Endothelial cell of hepatic sinusoid (primary cell): ENCODE measurements around the gene CARD16.
"Not testable (repeated sequence)": the region's sequence is repeated elsewhere in the genome, so short reads cannot be mapped to it uniquely, and the experiment has no call there.

Source experiments
- in situ Hi-C: cut with HindIII; loops from 2 replicates; pipeline ENCODE4 v1.10.0; 2017; ENCODE audit warnings: low sequenced_read_pairs

CARD16 gene

GRCh38 chr11:105044557-105045524 is at the start of gene CARD16:
TSS of gene CARD16 (minus strand) at chr11:105045335. CDS start at chr11:105045297, 38 bp downstream.
- in situ Hi-C loops, result loop anchor here (5.0 kb wide), 1 partner anchor 78 kb away; the partner anchor contains the start of gene CASP4

GRCh38 chr11:105092256-105093239 is 47.4 kb upstream of the CARD16 start:
- in situ Hi-C loops, result no loop called here

GRCh38 chr11:105081412-105082150 is 36.4 kb upstream of the CARD16 start:
- in situ Hi-C loops, result no loop called here

GRCh38 chr11:105080171-105080906 is 35.2 kb upstream of the CARD16 start:
- in situ Hi-C loops, result not testable (repeated sequence)

GRCh38 chr11:105078283-105078682 is 33.1 kb upstream of the CARD16 start:
- in situ Hi-C loops, result no loop called here

GRCh38 chr11:105077141-105077790 is 32.1 kb upstream of the CARD16 start:
- in situ Hi-C loops, result not testable (repeated sequence)

GRCh38 chr11:105074166-105074530 is 29.0 kb upstream of the CARD16 start:
- in situ Hi-C loops, result no loop called here

- in situ Hi-C loops, result no loop called here
These were observed 28.5 kb upstream of the CARD16 start for GRCh38 chr11:105073456-105074165.

GRCh38 chr11:105072080-105072479 is 26.9 kb upstream of the CARD16 start:
- in situ Hi-C loops, result not testable (repeated sequence)

GRCh38 chr11:105071089-105071732 is 26.1 kb upstream of the CARD16 start:
- in situ Hi-C loops, result no loop called here

GRCh38 chr11:105070306-105070705 is 25.2 kb upstream of the CARD16 start:
- in situ Hi-C loops, result no loop called here

GRCh38 chr11:105069749-105070148 is 24.6 kb upstream of the CARD16 start:
- in situ Hi-C loops, result not testable (repeated sequence)

- in situ Hi-C loops, result not testable (repeated sequence)
These were observed 18.3 kb upstream of the CARD16 start for GRCh38 chr11:105063245-105063941.

- in situ Hi-C loops, result no loop called here
These were observed 12.3 kb upstream of the CARD16 start for GRCh38 chr11:105057432-105057831.

GRCh38 chr11:105056446-105056845 is 11.3 kb upstream of the CARD16 start:
- in situ Hi-C loops, result no loop called here

- in situ Hi-C loops, result no loop called here
These were observed 9.8 kb upstream of the CARD16 start for GRCh38 chr11:105054723-105055493.

- in situ Hi-C loops, result no loop called here
These were observed 7.4 kb upstream of the CARD16 start for GRCh38 chr11:105052487-105052886.
